ENCODE measurements around the gene NUMA1.
A peak's percentile ranks its signal among the peaks of the same experiment; 100 is the strongest.

Gene NUMA1

GRCh38 chr11:72080326-72081183 is at the start of gene NUMA1, which contains the start of gene LRRC51:
Gene NUMA1, minus strand, starts transcription at chr11:72080542. Its CDS starts 44,599 bp downstream, at chr11:72035943.
Gene LRRC51, plus strand, starts transcription at chr11:72080850. Its CDS starts 8,234 bp downstream, at chr11:72089084.
- peak; percentile 100 for DNase-seq (ENCODE audit: low read depth)
- peak within 1 kb of the TSS; percentile 69 for H3K4me3 ChIP-seq (ENCODE audit: low read length)
- TF ChIP-seq CTCF (conservative IDR thresholded peaks at IDR 0.05; ENCODE audit: low read depth, low read length) = no peak

- DNase-seq (ENCODE audit: low read depth) = no peak
- no peak overlapping the region for H3K4me3 ChIP-seq (ENCODE audit: low read length)
- TF ChIP-seq CTCF (conservative IDR thresholded peaks at IDR 0.05; ENCODE audit: low read depth, low read length) = no peak
Measured at GRCh38 chr11:72129381-72129780, 49.0 kb upstream of the NUMA1 start.

- DNase-seq (ENCODE audit: low read depth) = no peak
- TF ChIP-seq CTCF (conservative IDR thresholded peaks at IDR 0.05; ENCODE audit: low read depth, low read length) = no peak
- H3K4me3 ChIP-seq (ENCODE audit: low read length) = no peak overlapping the region
Measured at GRCh38 chr11:72127923-72128322, 47.6 kb upstream of the NUMA1 start.

GRCh38 chr11:72125956-72126355 is 45.6 kb upstream of the NUMA1 start:
- no peak for TF ChIP-seq CTCF (conservative IDR thresholded peaks at IDR 0.05; ENCODE audit: low read depth, low read length)
- DNase-seq (ENCODE audit: low read depth) = no peak
- H3K4me3 ChIP-seq (ENCODE audit: low read length) = no peak overlapping the region

GRCh38 chr11:72124046-72124445 is 43.7 kb upstream of the NUMA1 start:
- no peak overlapping the region for H3K4me3 ChIP-seq (ENCODE audit: low read length)
- no peak for TF ChIP-seq CTCF (conservative IDR thresholded peaks at IDR 0.05; ENCODE audit: low read depth, low read length)
- DNase-seq (ENCODE audit: low read depth) = no peak

GRCh38 chr11:72123117-72123653 is 42.8 kb upstream of the NUMA1 start:
- H3K4me3 ChIP-seq (ENCODE audit: low read length) = no peak overlapping the region
- no peak for DNase-seq (ENCODE audit: low read depth)
- TF ChIP-seq CTCF (conservative IDR thresholded peaks at IDR 0.05; ENCODE audit: low read depth, low read length) = no peak

- no peak for TF ChIP-seq CTCF (conservative IDR thresholded peaks at IDR 0.05; ENCODE audit: low read depth, low read length)
Measured at GRCh38 chr11:72122607-72123006, 42.3 kb upstream of the NUMA1 start.

More at GRCh38 chr11:72122607-72123006, 42.3 kb upstream of the NUMA1 start:
- no peak overlapping the region for H3K4me3 ChIP-seq (ENCODE audit: low read length)
- no peak for DNase-seq (ENCODE audit: low read depth)
